T-helper 2 cell treated with Interferon-gamma antibody and Interleukin-4, amounts not matched to agents 5 μg/mL and 100 μg/mL, for 36 hours (primary cell): Measurements from ENCODE around the gene UVRAG.
"Not testable (repeated sequence)": the region's sequence is repeated elsewhere in the genome, so short reads cannot be mapped to it uniquely, and the experiment has no call there.

ENCODE experiments used
- DNase-seq: peaks from one replicate; pipeline ENCODE4 v3.0.0; 2021; ENCODE audit warnings: low spot score
- H3K27ac Mint-ChIP-seq: one replicate; pipeline ENCODE4 v1.8.0; 2021; ENCODE audit warnings: mild to moderate bottlenecking, mixed read lengths
- H3K27me3 Mint-ChIP-seq: one replicate; pipeline ENCODE4 v1.8.0; 2021; ENCODE audit warnings: low read depth, mixed read lengths
- H3K36me3 Mint-ChIP-seq: one replicate; pipeline ENCODE4 v1.8.0; 2021; ENCODE audit warnings: low read depth, mixed read lengths
- H3K4me1 Mint-ChIP-seq: one replicate; pipeline ENCODE4 v1.8.0; 2021; ENCODE audit warnings: low read depth, mixed read lengths
- H3K4me3 Mint-ChIP-seq: one replicate; pipeline ENCODE4 v1.8.0; 2022; ENCODE audit warnings: mild to moderate bottlenecking, moderate library complexity, mixed read lengths
- H3K9me3 Mint-ChIP-seq: one replicate; pipeline ENCODE4 v1.8.0; 2021; ENCODE audit warnings: mixed read lengths

UVRAG gene

GRCh38 chr11:75826461-75827230, 11.6 kb downstream of the UVRAG start:
- Mint-ChIP-seq H3K36me3 (peaks cover 15% of the 10 kb centered on the region), H3K27me3 (no peaks in the 10 kb centered on the region), H3K4me3 (no peak overlapping the region), H3K4me1 (peaks cover 26% of the 10 kb centered on the region), H3K9me3 (no peaks in the 10 kb centered on the region), H3K27ac (peak overlapping the region; percentile 10)
- DNase-seq = no peak

GRCh38 chr11:75827562-75827961, 12.6 kb downstream of the UVRAG start:
- Mint-ChIP-seq H3K27ac (no peak overlapping the region), H3K36me3 (peaks cover 12% of the 10 kb centered on the region), H3K4me3 (no peak overlapping the region), H3K9me3 (no peaks in the 10 kb centered on the region), H3K27me3 (no peaks in the 10 kb centered on the region), H3K4me1 (peaks cover 21% of the 10 kb centered on the region)
- no peak for DNase-seq

- Mint-ChIP-seq H3K9me3 (no peaks in the 10 kb centered on the region), H3K4me3 (no peak overlapping the region), H3K27me3 (no peaks in the 10 kb centered on the region), H3K36me3 (no peaks in the 10 kb centered on the region), H3K4me1 (peaks cover 5% of the 10 kb centered on the region), H3K27ac (no peak overlapping the region)
- DNase-seq = no peak
These were observed 17.0 kb downstream of the UVRAG start for GRCh38 chr11:75831915-75832502.

GRCh38 chr11:75834728-75835127, 19.7 kb downstream of the UVRAG start:
- Mint-ChIP-seq H3K4me1 (peaks cover 5% of the 10 kb centered on the region), H3K27ac (no peak overlapping the region), H3K36me3 (peaks cover 1% of the 10 kb centered on the region), H3K4me3 (no peak overlapping the region), H3K27me3 (no peaks in the 10 kb centered on the region), H3K9me3 (no peaks in the 10 kb centered on the region)
- no peak for DNase-seq

GRCh38 chr11:75836417-75836816, 21.4 kb downstream of the UVRAG start:
- H3K27ac Mint-ChIP-seq = no peak overlapping the region
- no peaks in the 10 kb centered on the region for H3K9me3 Mint-ChIP-seq
- H3K4me3 Mint-ChIP-seq = no peak overlapping the region
- peaks cover 5% of the 10 kb centered on the region for H3K4me1 Mint-ChIP-seq
- H3K36me3 Mint-ChIP-seq = peaks cover 1% of the 10 kb centered on the region
- no peaks in the 10 kb centered on the region for H3K27me3 Mint-ChIP-seq
- no peak for DNase-seq

- no peaks in the 10 kb centered on the region for H3K27me3 Mint-ChIP-seq
- peaks cover 4% of the 10 kb centered on the region for H3K36me3 Mint-ChIP-seq
- peaks cover 8% of the 10 kb centered on the region for H3K4me1 Mint-ChIP-seq
- no peaks in the 10 kb centered on the region for H3K9me3 Mint-ChIP-seq
- H3K4me3 Mint-ChIP-seq = no peak overlapping the region
- DNase-seq = no peak
- no peak overlapping the region for H3K27ac Mint-ChIP-seq
These were observed 24.8 kb downstream of the UVRAG start for GRCh38 chr11:75839851-75840250.

GRCh38 chr11:75840522-75840921, 25.5 kb downstream of the UVRAG start:
- no peaks in the 10 kb centered on the region for H3K27me3 Mint-ChIP-seq
- H3K4me1 Mint-ChIP-seq = peaks cover 9% of the 10 kb centered on the region
- no peaks in the 10 kb centered on the region for H3K9me3 Mint-ChIP-seq
- peaks cover 9% of the 10 kb centered on the region for H3K36me3 Mint-ChIP-seq
- no peak overlapping the region for H3K27ac Mint-ChIP-seq
- DNase-seq = no peak
- H3K4me3 Mint-ChIP-seq = no peak overlapping the region

- no peaks in the 10 kb centered on the region for H3K27me3 Mint-ChIP-seq
- DNase-seq = no peak
- peaks cover 5% of the 10 kb centered on the region for H3K4me1 Mint-ChIP-seq
- H3K27ac Mint-ChIP-seq = no peak overlapping the region
- H3K4me3 Mint-ChIP-seq = no peak overlapping the region
- H3K9me3 Mint-ChIP-seq = no peaks in the 10 kb centered on the region
- peaks cover 11% of the 10 kb centered on the region for H3K36me3 Mint-ChIP-seq
These were observed 26.7 kb downstream of the UVRAG start for GRCh38 chr11:75841739-75842138.

- DNase-seq = no peak
- peaks cover 10% of the 10 kb centered on the region for H3K4me1 Mint-ChIP-seq
- no peak overlapping the region for H3K27ac Mint-ChIP-seq
- H3K36me3 Mint-ChIP-seq = peaks cover 9% of the 10 kb centered on the region
- H3K4me3 Mint-ChIP-seq = no peak overlapping the region
- H3K9me3 Mint-ChIP-seq = no peaks in the 10 kb centered on the region
- no peaks in the 10 kb centered on the region for H3K27me3 Mint-ChIP-seq
These were observed 30.3 kb downstream of the UVRAG start for GRCh38 chr11:75845324-75845723.

GRCh38 chr11:75849894-75850293, 34.9 kb downstream of the UVRAG start:
- peaks cover 11% of the 10 kb centered on the region for H3K36me3 Mint-ChIP-seq
- H3K27me3 Mint-ChIP-seq = no peaks in the 10 kb centered on the region
- no peaks in the 10 kb centered on the region for H3K9me3 Mint-ChIP-seq
- H3K4me1 Mint-ChIP-seq = peaks cover 16% of the 10 kb centered on the region
- DNase-seq = no peak
- no peak overlapping the region for H3K27ac Mint-ChIP-seq
- no peak overlapping the region for H3K4me3 Mint-ChIP-seq

GRCh38 chr11:75850787-75851186, 35.8 kb downstream of the UVRAG start:
- H3K36me3 Mint-ChIP-seq = peaks cover 8% of the 10 kb centered on the region
- no peak for DNase-seq
- H3K27ac Mint-ChIP-seq = no peak overlapping the region
- H3K9me3 Mint-ChIP-seq = no peaks in the 10 kb centered on the region
- H3K4me1 Mint-ChIP-seq = peaks cover 14% of the 10 kb centered on the region
- no peaks in the 10 kb centered on the region for H3K27me3 Mint-ChIP-seq
- no peak overlapping the region for H3K4me3 Mint-ChIP-seq

GRCh38 chr11:75851203-75851602, 36.2 kb downstream of the UVRAG start:
- Mint-ChIP-seq H3K27ac (no peak overlapping the region), H3K27me3 (no peaks in the 10 kb centered on the region), H3K4me1 (peaks cover 14% of the 10 kb centered on the region), H3K9me3 (no peaks in the 10 kb centered on the region), H3K36me3 (peaks cover 8% of the 10 kb centered on the region), H3K4me3 (no peak overlapping the region)
- DNase-seq = no peak

- no peak for DNase-seq
- Mint-ChIP-seq H3K36me3 (peaks cover 14% of the 10 kb centered on the region), H3K27ac (no peak overlapping the region), H3K27me3 (no peaks in the 10 kb centered on the region), H3K9me3 (no peaks in the 10 kb centered on the region), H3K4me3 (no peak overlapping the region), H3K4me1 (peaks cover 17% of the 10 kb centered on the region)
These were observed 37.5 kb downstream of the UVRAG start for GRCh38 chr11:75852406-75853017.

- H3K36me3 Mint-ChIP-seq = peaks cover 18% of the 10 kb centered on the region
- H3K4me1 Mint-ChIP-seq = peaks cover 19% of the 10 kb centered on the region
- not testable (repeated sequence) for H3K27ac Mint-ChIP-seq, H3K9me3 Mint-ChIP-seq, H3K27me3 Mint-ChIP-seq, DNase-seq, H3K4me3 Mint-ChIP-seq
These were observed 38.6 kb downstream of the UVRAG start for GRCh38 chr11:75853563-75853962.
